T1000 (cell line): ENCODE results near the gene PCNX1.
"Not testable (repeated sequence)": the region's sequence is repeated elsewhere in the genome, so short reads cannot be mapped to it uniquely, and the experiment has no call there.

ENCODE experiments used
- DNase-seq: peaks from one replicate; lab custom pipeline; 2025; ENCODE audit warnings: mixed read lengths; lab: John Stamatoyannopoulos, UW

Gene PCNX1

GRCh38 chr14:71129716-71130490, 222.6 kb downstream of the PCNX1 start:
- DNase-seq: not testable (repeated sequence)

- peak; percentile 83 for DNase-seq
Observed at GRCh38 chr14:71130491-71131179, 223.4 kb downstream of the PCNX1 start.

- DNase-seq: no peak
Observed at GRCh38 chr14:71133296-71133695, 226.0 kb downstream of the PCNX1 start.

- DNase-seq: no peak
Observed at GRCh38 chr14:71135496-71135895, 228.2 kb downstream of the PCNX1 start.

GRCh38 chr14:71135911-71136310, 228.7 kb downstream of the PCNX1 start:
- DNase-seq: no peak

- DNase-seq: no peak
Observed at GRCh38 chr14:71136386-71137060, 229.3 kb downstream of the PCNX1 start.

- DNase-seq: no peak
Observed at GRCh38 chr14:71137536-71138447, 230.5 kb downstream of the PCNX1 start.

- peak; percentile 21 for DNase-seq
Observed at GRCh38 chr14:71138448-71139293, 231.4 kb downstream of the PCNX1 start.

- DNase-seq: no peak
Observed at GRCh38 chr14:71139294-71139946, 232.2 kb downstream of the PCNX1 start.

GRCh38 chr14:71140157-71140556, 232.9 kb downstream of the PCNX1 start:
- no peak for DNase-seq

- no peak for DNase-seq
Observed at GRCh38 chr14:71141701-71142374, 234.6 kb downstream of the PCNX1 start.

GRCh38 chr14:71142375-71143038, 235.2 kb downstream of the PCNX1 start:
- peak; percentile 12 for DNase-seq

- peak; percentile 78 for DNase-seq
Observed at GRCh38 chr14:71143381-71144290, 236.4 kb downstream of the PCNX1 start.

- DNase-seq: not testable (repeated sequence)
Observed at GRCh38 chr14:71147335-71147734, 240.1 kb downstream of the PCNX1 start.

GRCh38 chr14:71148627-71149026, 241.4 kb downstream of the PCNX1 start:
- DNase-seq: no peak

- no peak for DNase-seq
Observed at GRCh38 chr14:71150737-71151136, 243.5 kb downstream of the PCNX1 start.

GRCh38 chr14:71155743-71156142, 248.5 kb downstream of the PCNX1 start:
- DNase-seq: no peak
